Activated CD4-positive, alpha-beta T cell treated with anti-CD3 and anti-CD28 coated beads, Interleukin-2, amount 50 U/mL, for 48 hours (primary cell): Measurements from ENCODE around the gene IPO8.
"Not testable (repeated sequence)": the region's sequence is repeated elsewhere in the genome, so short reads cannot be mapped to it uniquely, and the experiment has no call there.

ENCODE experiments used
- DNase-seq, 2 experiments: peaks; one replicate each; pipeline ENCODE4 v3.0.0-alpha.2; 2020

Gene IPO8

DNA sequence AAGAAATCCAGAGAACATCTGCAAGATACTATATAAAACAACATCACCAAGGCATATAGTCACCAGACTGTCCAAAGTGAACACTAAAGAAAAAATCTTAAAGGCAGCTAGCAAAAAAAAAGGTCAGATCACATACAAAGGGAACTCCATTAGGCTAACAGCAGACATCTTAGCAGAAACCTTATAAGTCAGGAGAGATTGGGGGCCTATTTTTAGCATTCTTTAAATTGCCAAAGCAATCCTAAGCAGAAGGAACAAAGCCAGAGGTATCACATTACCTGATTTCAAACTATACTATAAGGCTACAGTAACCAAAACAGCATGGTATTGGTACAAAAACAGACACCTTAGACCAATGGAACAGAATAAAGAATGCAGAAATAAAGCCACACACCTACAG, 92.5 kb downstream of the IPO8 start:
- DNase-seq, result no peak

DNA sequence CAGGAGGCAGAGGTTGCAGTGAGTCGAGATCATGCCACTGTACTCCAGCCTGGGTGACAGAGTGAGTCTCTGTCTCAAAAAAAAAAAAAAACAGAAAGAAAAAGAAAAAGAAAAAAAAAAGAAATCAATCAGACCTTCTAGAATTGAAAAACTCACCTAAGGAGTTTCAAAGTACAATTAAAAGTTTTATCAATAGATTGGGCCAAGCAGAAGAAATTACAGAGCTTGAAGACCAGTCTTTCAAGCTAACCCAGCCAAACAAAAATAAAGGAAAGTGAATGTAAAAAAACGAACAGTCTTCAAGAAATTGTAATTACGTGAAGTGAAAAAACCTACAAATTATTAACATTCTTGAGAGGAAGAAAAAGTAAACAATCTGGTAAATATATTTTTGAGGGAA, 93.0 kb downstream of the IPO8 start:
- no peak for DNase-seq

- no peak for DNase-seq
Measured at GRCh38 chr12:30599608-30600007, 96.1 kb downstream of the IPO8 start.

GRCh38 chr12:30598889-30599288, 96.8 kb downstream of the IPO8 start:
- no peak for DNase-seq

- no peak for DNase-seq
Measured at GRCh38 chr12:30595742-30596141, 99.9 kb downstream of the IPO8 start.

DNA sequence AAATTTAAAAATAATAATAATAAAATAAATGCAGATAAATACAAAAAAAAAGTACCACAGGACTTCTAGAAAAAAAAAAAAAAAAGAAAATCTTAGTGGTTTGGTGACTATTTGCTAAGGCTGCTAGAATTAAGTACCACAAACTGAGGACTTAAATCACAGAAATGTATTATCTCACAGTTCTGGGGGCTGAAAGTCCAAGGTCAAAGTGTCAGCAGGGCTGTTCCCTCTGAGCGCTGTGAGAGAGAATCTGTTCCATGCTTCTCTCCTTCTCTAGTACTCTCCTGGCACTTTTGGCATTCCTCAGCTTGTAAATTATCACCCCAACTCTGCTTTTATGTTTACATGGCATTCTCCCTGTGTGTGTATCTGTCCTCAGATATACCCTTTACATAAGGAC, 101.2 kb downstream of the IPO8 start:
- DNase-seq, result no peak

DNA sequence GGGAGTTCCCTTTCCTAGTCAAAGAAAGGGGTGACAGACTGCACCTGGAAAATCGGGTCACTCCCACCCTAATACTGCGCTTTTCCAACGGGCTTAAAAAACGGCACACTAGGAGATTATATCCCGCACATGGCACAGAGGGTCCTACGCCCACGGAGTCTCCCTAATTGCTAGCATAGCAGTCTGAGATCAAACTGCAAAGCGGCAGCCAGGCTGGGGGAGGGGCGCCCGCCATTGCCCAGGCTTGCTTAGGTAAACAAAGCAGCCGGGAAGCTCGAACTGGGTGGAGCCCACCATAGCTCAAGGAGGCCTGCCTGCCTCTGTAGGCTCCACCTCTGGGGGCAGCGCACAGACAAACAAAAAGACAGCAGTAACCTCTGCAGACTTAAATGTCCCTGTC, 107.1 kb downstream of the IPO8 start:
- not testable (repeated sequence) for DNase-seq

- no peak for DNase-seq
Measured at GRCh38 chr12:30587782-30588181, 107.9 kb downstream of the IPO8 start.

DNA sequence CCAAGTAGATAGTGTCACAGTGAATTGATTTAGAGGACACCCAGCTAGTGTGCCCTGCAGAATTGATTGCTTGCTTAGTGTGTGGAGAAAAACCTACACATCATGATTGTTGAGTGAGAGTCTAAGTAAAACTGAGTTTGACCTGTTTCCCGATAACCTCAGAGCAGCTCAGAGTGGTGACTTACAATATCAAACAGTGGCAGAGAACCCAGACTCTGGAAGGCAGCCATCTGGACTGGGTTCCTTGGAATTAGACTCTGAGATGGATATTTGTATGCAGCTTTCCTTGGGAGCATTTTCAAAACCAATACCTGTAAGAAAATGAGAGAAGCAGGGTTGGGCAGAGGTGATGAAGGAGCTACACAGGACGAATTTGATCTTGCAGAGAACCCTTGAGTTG, 109.8 kb downstream of the IPO8 start:
- no peak for DNase-seq

- DNase-seq, result no peak
Measured at GRCh38 chr12:30582943-30583342, 112.7 kb downstream of the IPO8 start.

- no peak for DNase-seq
Measured at GRCh38 chr12:30580344-30580743, 115.3 kb downstream of the IPO8 start.
